Colonic mucosa (tissue), 4 donors: ENCODE data around the gene JAG2. TPM values are rescaled to one million over a fixed set of nuclear protein-coding genes. Genes with fewer than 3 reads are reported as not detected.

ENCODE experiments used
- DNase-seq: peaks from one replicate; pipeline ENCODE4 v3.0.0-alpha.2; 2020
- H3K27ac ChIP-seq: fragments of 200-600 bp; one replicate; pipeline ENCODE4 v1.8.0; 2021
- H3K27me3 ChIP-seq: fragments of 200-600 bp; one replicate; pipeline ENCODE4 v1.8.0; 2021
- H3K36me3 ChIP-seq: fragments of 200-600 bp; one replicate; pipeline ENCODE4 v1.8.0; 2021
- H3K4me1 ChIP-seq: fragments of 200-600 bp; one replicate; pipeline ENCODE4 v1.8.0; 2021; ENCODE audit warnings: mild to moderate bottlenecking
- H3K4me3 ChIP-seq: fragments of 200-600 bp; one replicate; pipeline ENCODE4 v1.8.0; 2021
- H3K9ac ChIP-seq, 2 donors: one replicate each; pipeline ENCODE4 v1.7.0; 2013; ENCODE audit warnings: control low read depth in 2 of 2, low read depth in 2 of 2, low read length in 2 of 2
- H3K9me3 ChIP-seq: fragments of 200-600 bp; one replicate; pipeline ENCODE4 v1.8.0; 2021
- CTCF ChIP-seq: fragments of 200-600 bp; IDR thresholded peaks from one replicate; pipeline ENCODE4 v1.8.0; 2022; ENCODE audit warnings: antibody characterized with exemption, mild to moderate bottlenecking
- intact Hi-C: fragments of 100-400 bp; cut with DNase I; formaldehyde crosslinking; loops from one replicate; pipeline ENCODE4 v1.14.1; 2022
- total RNA-seq, 2 donors: library from RNA; stranded (reverse); fragmentation: NEBNext Ultra II Directional in 1 of 2; extraction: Animal tissue kit (Norgen Biotek cat#: 25700) in 1 of 2; gene quantifications; one replicate each; pipeline ENCODE4 v1.2.1, GENCODE V29; 2021
- donor health status: healthy.
- donor health status: DM: no; HTN: no; CAD: no.
- donor health status: DM: no; HTN: no; CAD: no.

The JAG2 gene
- total RNA-seq, 2 donors from 2014 or later = 8.2 to 11.0 TPM

DNA sequence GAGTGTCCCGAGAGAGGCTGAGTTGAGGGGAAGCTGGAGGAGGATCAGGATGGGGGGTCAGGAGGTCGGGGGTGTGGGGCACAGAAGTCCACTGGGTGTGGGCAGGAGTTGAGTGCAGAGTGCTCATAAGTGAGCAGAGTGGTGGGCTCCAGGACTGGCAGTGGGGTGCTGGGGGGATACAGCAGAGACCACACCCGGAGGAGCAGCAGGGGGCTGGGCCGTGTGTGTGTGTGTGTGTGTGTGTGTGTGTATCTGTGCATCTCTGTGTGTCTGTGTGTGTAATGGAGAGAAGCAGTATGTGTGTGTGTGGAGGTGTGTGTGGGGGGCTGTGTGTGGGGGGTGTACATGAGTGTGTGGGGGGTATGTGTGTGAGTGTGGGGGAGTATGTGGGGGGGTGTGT lies 17.4 kb upstream of the JAG2 start:
- Histone ChIP-seq H3K36me3 (no peaks in the 10 kb centered on the region), H3K27ac (no peak overlapping the region), H3K9me3 (no peaks in the 10 kb centered on the region), H3K9ac (no peak overlapping the region), H3K27me3 (no peaks in the 10 kb centered on the region), H3K4me3 (no peak overlapping the region), H3K4me1 (no peaks in the 10 kb centered on the region)
- no peak for TF ChIP-seq CTCF
- no peak for DNase-seq
- intact Hi-C loops = no loop called here

GRCh38 chr14:105185001-105185400 lies 16.4 kb upstream of the JAG2 start:
- Histone ChIP-seq H3K27me3 (no peaks in the 10 kb centered on the region), H3K36me3 (no peaks in the 10 kb centered on the region), H3K9ac (no peak overlapping the region), H3K9me3 (no peaks in the 10 kb centered on the region), H3K27ac (no peak overlapping the region), H3K4me1 (no peaks in the 10 kb centered on the region), H3K4me3 (no peak overlapping the region)
- DNase-seq = no peak
- no peak for TF ChIP-seq CTCF
- intact Hi-C loops = no loop called here

- no peak for DNase-seq
- intact Hi-C loops = no loop called here
- TF ChIP-seq CTCF = no peak
- Histone ChIP-seq H3K4me3 (no peak overlapping the region), H3K9me3 (no peaks in the 10 kb centered on the region), H3K9ac (no peak overlapping the region), H3K36me3 (no peaks in the 10 kb centered on the region), H3K27me3 (no peaks in the 10 kb centered on the region), H3K27ac (no peak overlapping the region), H3K4me1 (no peaks in the 10 kb centered on the region)
Measured at GRCh38 chr14:105184461-105184860, 15.9 kb upstream of the JAG2 start.

DNA sequence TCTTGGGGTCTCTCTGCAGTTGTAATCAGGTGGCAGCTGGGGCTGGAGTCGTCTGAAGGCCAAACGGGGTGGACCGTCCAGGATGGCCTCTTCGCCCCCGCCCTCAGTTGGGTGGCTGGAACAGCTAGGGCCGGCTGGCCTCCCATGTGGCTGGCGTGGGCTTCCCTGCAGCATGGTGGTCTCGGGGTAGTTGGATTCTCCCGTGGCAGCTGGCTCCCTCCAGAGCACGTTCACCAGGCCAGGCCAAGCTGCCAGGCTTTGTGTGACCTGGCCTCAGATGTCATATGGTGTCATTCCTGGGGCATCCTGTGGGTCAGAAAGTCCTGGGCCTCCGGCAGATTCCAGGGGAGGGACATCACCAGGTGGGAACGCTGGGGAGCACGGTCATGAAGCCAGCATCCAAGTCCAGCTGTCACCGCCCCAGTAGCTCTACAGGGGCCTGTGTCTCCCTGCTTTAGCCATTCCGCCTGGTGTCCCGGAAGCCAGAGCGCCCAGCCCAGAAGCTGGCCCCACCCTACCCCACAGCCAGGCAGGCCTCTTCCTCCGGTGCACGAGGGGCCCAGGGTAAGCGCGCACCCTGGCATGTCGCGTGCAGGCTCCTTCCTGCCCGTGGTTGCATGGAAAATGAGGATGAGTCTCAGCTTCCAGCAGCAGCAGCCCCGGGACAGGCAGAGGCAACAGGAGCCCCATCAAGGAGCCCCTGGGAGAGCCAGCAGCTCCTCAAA lies 13.9 kb upstream of the JAG2 start:
- no peak overlapping the region for H3K4me3 ChIP-seq
- no peak for TF ChIP-seq CTCF
- H3K27me3 ChIP-seq = no peaks in the 10 kb centered on the region
- H3K9ac ChIP-seq = no peak overlapping the region
- no peaks in the 10 kb centered on the region for H3K9me3 ChIP-seq
- no peaks in the 10 kb centered on the region for H3K4me1 ChIP-seq
- DNase-seq = no peak
- H3K27ac ChIP-seq = no peak overlapping the region
- no peaks in the 10 kb centered on the region for H3K36me3 ChIP-seq
- intact Hi-C loops = no loop called here

DNA sequence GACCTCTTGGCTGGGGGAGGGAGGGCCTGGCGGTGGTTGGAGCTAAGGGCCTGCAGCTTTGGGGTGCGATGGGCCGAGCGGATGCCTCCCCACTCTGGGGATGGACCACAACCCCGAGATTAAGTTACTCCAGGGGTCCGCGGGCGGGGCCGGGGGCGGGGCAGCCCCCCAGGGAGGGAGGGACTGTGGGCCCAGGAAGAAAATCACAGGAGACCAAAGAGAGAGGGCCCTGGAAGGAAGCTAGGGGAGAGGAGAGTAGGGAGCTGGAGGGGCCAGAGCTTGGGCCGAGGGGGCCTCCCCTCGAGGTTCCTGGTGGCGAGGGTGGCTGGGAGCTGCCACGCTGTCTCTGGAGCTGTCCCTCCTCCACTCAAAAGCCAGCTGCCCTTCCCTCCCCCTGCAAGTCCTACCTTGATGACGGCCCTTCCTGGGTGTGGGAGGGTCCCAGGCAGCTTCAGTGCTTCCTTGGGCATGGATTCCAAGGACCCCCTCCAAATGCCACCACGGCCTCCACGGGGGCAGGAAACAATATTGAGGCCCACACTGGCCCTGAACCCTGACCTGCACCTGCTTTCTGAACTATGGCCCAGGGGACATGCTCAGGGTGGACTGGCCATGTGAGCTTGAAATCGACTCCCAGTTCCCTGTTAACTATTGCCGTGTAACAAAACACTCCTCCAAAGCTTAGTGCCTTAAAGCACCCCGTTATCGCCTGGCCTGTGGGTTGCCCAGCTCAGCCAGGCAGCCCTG lies 13.1 kb upstream of the JAG2 start:
- TF ChIP-seq CTCF = no peak
- Histone ChIP-seq H3K9ac (no peak overlapping the region), H3K27ac (no peak overlapping the region), H3K4me1 (no peaks in the 10 kb centered on the region), H3K27me3 (no peaks in the 10 kb centered on the region), H3K4me3 (peak overlapping the region; percentile 40), H3K9me3 (no peaks in the 10 kb centered on the region), H3K36me3 (no peaks in the 10 kb centered on the region)
- intact Hi-C loops = no loop called here
- no peak for DNase-seq
